H1 (cell line): ENCODE measurements around the gene ZBTB42. TPM values are rescaled to one million over a fixed set of nuclear protein-coding genes. Genes with fewer than 3 reads are reported as not detected.

Source experiments
- CTCF ChIA-PET: fragments of 300-600 bp; sonication (Branson Sonifier 250); formaldehyde crosslinking; loops from one replicate; lab custom pipeline; 2021; ENCODE audit not compliant: partially characterized antibody; lab: Charles Lee
- POLR2A ChIA-PET: fragments of 300-600 bp; sonication (Branson Sonifier 250); formaldehyde crosslinking; loops from one replicate; lab custom pipeline; 2021; ENCODE audit warnings: inconsistent platforms; ENCODE audit not compliant: partially characterized antibody; lab: Charles Lee
- DNase-seq, 2 experiments: peaks; one replicate each; pipeline versions ENCODE4 v3.0.0 to v3.0.0-alpha.2; 2010 to 2022; ENCODE audit warnings: low spot score in 2 of 2, low read depth in 1 of 2, mixed read lengths in 1 of 2
- FAIRE-seq: peaks from 2 replicates; lab custom pipeline; 2011; peaks lifted over from hg19 to GRCh38; lab: Jason Lieb, UNC
- H2AFZ ChIP-seq: 2 replicates; pipeline ENCODE4 v1.8.1; 2012; ENCODE audit warnings: low read length, inconsistent platforms
- H2AK5ac ChIP-seq: 2 replicates; pipeline ENCODE4 v1.6.1; 2013; ENCODE audit warnings: low read depth, low read length
- H2BK120ac ChIP-seq: replicated peaks from 2 replicates; pipeline ENCODE3; 2013; ENCODE audit warnings: low read depth, low read length, inconsistent platforms
- H2BK12ac ChIP-seq: 2 replicates; pipeline ENCODE4 v1.6.1; 2013; ENCODE audit warnings: low read depth, low read length
- H2BK15ac ChIP-seq: 2 replicates; pipeline ENCODE4 v1.6.1; 2013; ENCODE audit warnings: low read length
- H2BK20ac ChIP-seq: 2 replicates; pipeline ENCODE4 v1.6.1; 2013; ENCODE audit warnings: low read length
- H2BK5ac ChIP-seq: 2 replicates; pipeline ENCODE4 v1.6.1; 2013; ENCODE audit warnings: low read depth, low read length
- H3K14ac ChIP-seq: 2 replicates; pipeline ENCODE4 v1.6.1; 2013; ENCODE audit warnings: inconsistent platforms; ENCODE audit not compliant: insufficient read length
- H3K18ac ChIP-seq: 2 replicates; pipeline ENCODE4 v1.6.1; 2013; ENCODE audit warnings: low read length; ENCODE audit errors: extremely low read depth
- H3K23ac ChIP-seq: 2 replicates; pipeline ENCODE4 v1.6.1; 2013; ENCODE audit warnings: inconsistent platforms; ENCODE audit not compliant: insufficient read length
- H3K23me2 ChIP-seq: 2 replicates; pipeline ENCODE4 v1.6.1; 2013; ENCODE audit warnings: low read depth, low read length
- H3K27ac ChIP-seq: 2 replicates; pipeline ENCODE4 v1.6.1; 2011; ENCODE audit warnings: low read depth, low read length, inconsistent platforms
- H3K27me3 ChIP-seq, 4 experiments: replicated peaks in 1 of 4; 1 replicate in 1 of 4; 2 replicates in 3 of 4; pipeline versions ENCODE4 v1.6.1 to v1.8.1; 2011 to 2013; ENCODE audit warnings: low read length in 3 of 4, mild to moderate bottlenecking in 3 of 4, inconsistent platforms in 2 of 4, mixed read lengths in 2 of 4, moderate library complexity in 1 of 4; ENCODE audit not compliant: control insufficient read depth in 3 of 4, insufficient read depth in 3 of 4; ENCODE audit errors: extremely low read depth in 1 of 4
- H3K36me3 ChIP-seq, 4 experiments: 2 replicates each; pipeline versions ENCODE4 v1.6.1 to v1.8.1; 2011 to 2013; ENCODE audit warnings: mild to moderate bottlenecking in 4 of 4, low read length in 3 of 4, moderate library complexity in 2 of 4, control low read depth in 1 of 4, inconsistent platforms in 1 of 4; ENCODE audit not compliant: insufficient read depth in 4 of 4, control insufficient read depth in 2 of 4
- H3K4ac ChIP-seq: replicated peaks from 2 replicates; pipeline ENCODE3; 2013; ENCODE audit warnings: low read length, low read depth, mixed read lengths, inconsistent platforms; ENCODE audit not compliant: insufficient read length
- H3K4me1 ChIP-seq, 4 experiments: replicated peaks in 1 of 4; 1 replicate in 1 of 4; 2 replicates in 3 of 4; pipeline versions ENCODE4 v1.6.1 to v1.8.1; 2011 to 2013; ENCODE audit warnings: low read length in 3 of 4, inconsistent platforms in 2 of 4, mixed read lengths in 1 of 4; ENCODE audit not compliant: insufficient read depth in 4 of 4, control insufficient read depth in 3 of 4
- H3K4me2 ChIP-seq, 2 experiments: 2 replicates each; pipeline versions ENCODE4 v1.6.1 to v1.8.1; 2011 to 2013; ENCODE audit warnings: low read depth in 2 of 2, low read length in 2 of 2, control low read depth in 1 of 2, inconsistent platforms in 1 of 2, mild to moderate bottlenecking in 1 of 2; ENCODE audit not compliant: insufficient read depth in 1 of 2
- H3K4me3 ChIP-seq, 4 experiments: fragments of 200-600, 300-600 bp in 1 of 4; sonication (generic), shearing (Covaris generic), sonication (Bioruptor Twin) in 1 of 4; 2 replicates each; pipeline versions ENCODE4 v1.5.1 to v1.8.1; 2011 to 2016; ENCODE audit warnings: low read length in 4 of 4, low read depth in 3 of 4, control low read depth in 2 of 4, inconsistent platforms in 2 of 4, mild to moderate bottlenecking in 2 of 4, mixed read lengths in 1 of 4, moderate library complexity in 1 of 4; ENCODE audit not compliant: insufficient read depth in 2 of 4; ENCODE audit errors: extremely low read depth in 1 of 4
- H3K56ac ChIP-seq: replicated peaks from 2 replicates; pipeline ENCODE3; 2013; ENCODE audit warnings: low read depth, mild to moderate bottlenecking, mixed read lengths, low read length, inconsistent platforms; ENCODE audit not compliant: insufficient read length
- H3K79me1 ChIP-seq: 2 replicates; pipeline ENCODE4 v1.6.1; 2013; ENCODE audit warnings: low read depth, low read length, control low read depth
- H3K79me2 ChIP-seq, 2 experiments: 2 replicates each; pipeline versions ENCODE4 v1.6.1 to v1.8.1; 2012 to 2013; ENCODE audit warnings: low read length in 2 of 2, mild to moderate bottlenecking in 2 of 2, inconsistent platforms in 1 of 2; ENCODE audit not compliant: insufficient read depth in 2 of 2, control insufficient read depth in 1 of 2
- H3K9ac ChIP-seq, 4 experiments: replicated peaks in 1 of 4; 1 replicate in 1 of 4; 2 replicates in 3 of 4; pipeline versions ENCODE4 v1.6.1 to v1.8.1; 2011 to 2013; ENCODE audit warnings: low read depth in 3 of 4, low read length in 3 of 4, control low read depth in 2 of 4, mild to moderate bottlenecking in 2 of 4, moderate library complexity in 2 of 4, inconsistent platforms in 1 of 4; ENCODE audit errors: extremely low read depth in 1 of 4
- H3K9me3 ChIP-seq, 2 experiments: 2 replicates each; pipeline versions ENCODE4 v1.6.1 to v1.8.1; 2012 to 2013; ENCODE audit warnings: mild to moderate bottlenecking in 2 of 2, moderate library complexity in 2 of 2, control low read depth in 1 of 2, inconsistent platforms in 1 of 2, low read depth in 1 of 2, low read length in 1 of 2, mixed read lengths in 1 of 2; ENCODE audit not compliant: insufficient read depth in 2 of 2
- H4K20me1 ChIP-seq, 2 experiments: replicated peaks in 1 of 2; 2 replicates each; pipeline versions ENCODE3 to v1.8.1; 2011 to 2013; ENCODE audit warnings: inconsistent platforms in 2 of 2, low read length in 2 of 2, mild to moderate bottlenecking in 1 of 2; ENCODE audit not compliant: insufficient read depth in 2 of 2, control insufficient read depth in 1 of 2
- H4K5ac ChIP-seq: 2 replicates; pipeline ENCODE4 v1.6.1; 2013; ENCODE audit warnings: low read length, low read depth, mixed read lengths, inconsistent platforms; ENCODE audit not compliant: insufficient read length
- H4K8ac ChIP-seq: 2 replicates; pipeline ENCODE4 v1.8.0; 2013; ENCODE audit warnings: mild to moderate bottlenecking, moderate library complexity, low read length, inconsistent platforms; ENCODE audit not compliant: insufficient read depth; ENCODE audit errors: extremely low read depth
- H4K91ac ChIP-seq: replicated peaks from 2 replicates; pipeline ENCODE3; 2013; ENCODE audit warnings: low read length, mixed read lengths, inconsistent platforms; ENCODE audit not compliant: insufficient read length
- ASH2L ChIP-seq: fragments of 200-600, 300-600 bp; sonication (generic); IDR thresholded peaks from one replicate; pipeline ENCODE4 v1.7.1; 2017; ENCODE audit warnings: low read length
- ATF3 ChIP-seq: IDR thresholded peaks from 2 replicates; pipeline ENCODE4 v1.6.1; 2011; ENCODE audit warnings: low read depth, mild to moderate bottlenecking, low read length; ENCODE audit not compliant: insufficient read depth
- EGR1 ChIP-seq: IDR thresholded peaks from 2 replicates; pipeline ENCODE4 v1.6.1; 2011; ENCODE audit warnings: low read depth, low read length, borderline replicate concordance
- HDAC2 ChIP-seq, 2 experiments: fragments of 300-600 bp in 1 of 2; sonication (generic) in 1 of 2; IDR thresholded peaks; 2 replicates each; pipeline ENCODE4 v1.6.1; 2011 to 2012; ENCODE audit warnings: low read depth in 2 of 2, low read length in 2 of 2, mild to moderate bottlenecking in 2 of 2, moderate library complexity in 2 of 2, borderline replicate concordance in 1 of 2, inconsistent platforms in 1 of 2
- PHF8 ChIP-seq: fragments of 200-600 bp; sonication (generic); conservative IDR thresholded peaks from 2 replicates; pipeline ENCODE4 v1.7.1; 2012; ENCODE audit warnings: low read depth, mild to moderate bottlenecking, inconsistent platforms, low read length, moderate library complexity
- POLR2AphosphoS5 ChIP-seq: IDR thresholded peaks from 2 replicates; pipeline ENCODE4 v1.6.1; 2011; ENCODE audit warnings: low read depth, low read length
- RAD21 ChIP-seq, 2 experiments: IDR thresholded peaks in 1 of 2; conservative IDR thresholded peaks in 1 of 2; 2 replicates each; pipeline ENCODE4 v1.6.1; 2011; ENCODE audit warnings: low read depth in 2 of 2, low read length in 2 of 2, improper control_type of control experiment in 1 of 2, inconsistent platforms in 1 of 2, mild to moderate bottlenecking in 1 of 2, moderate library complexity in 1 of 2
- SIRT6 ChIP-seq: IDR thresholded peaks from one replicate; pipeline ENCODE4 v1.7.1; 2012; ENCODE audit warnings: low read length, inconsistent platforms
- SIX5 ChIP-seq: IDR thresholded peaks from 2 replicates; pipeline ENCODE4 v1.6.1; 2011; ENCODE audit warnings: mild to moderate bottlenecking, low read depth, low read length
- YY1 ChIP-seq: IDR thresholded peaks from 2 replicates; pipeline ENCODE4 v1.6.1; 2011; ENCODE audit warnings: low read depth, mild to moderate bottlenecking, low read length
- WGBS, 2 experiments: shearing (Covaris generic) in 1 of 2; methylation state at CpG; one replicate each; pipeline versions ENCODE4 v1.1.6 to v1.1.7; 2013 to 2015; ENCODE audit warnings: low lambda C conversion rate in 2 of 2, mixed read lengths in 2 of 2, inconsistent platforms in 1 of 2, low coverage in 1 of 2, missing lambda C conversion rate in 1 of 2; ENCODE audit not compliant: insufficient replicate concordance in 2 of 2, insufficient coverage in 1 of 2, insufficient read length in 1 of 2; ENCODE audit errors: extremely low coverage in 1 of 2, missing lambda C conversion rate in 1 of 2; 5-methylcytosine and 5-hydroxymethylcytosine counted together
- polyA plus RNA-seq, 7 experiments: library from polyadenylated mRNA; depleted of rRNA in 3 of 7; stranded (reverse) in 5 of 7; unstranded in 2 of 7; fragments of >200 nt in 5 of 7; fragments of 200-250 nt in 2 of 7; gene quantifications; 1 replicate in 5 of 7; 2 replicates in 1 of 7; 4 replicates in 1 of 7; pipeline versions ENCODE4 v1.2.1 to v1.2.3, GENCODE V29; 2011 to 2013; ENCODE audit warnings: missing spikeins in 2 of 7, mixed read lengths in 2 of 7
- total RNA-seq: library from RNA; stranded (reverse); fragmentation: NEBNext Ultra II Directional; extraction: Animal tissue kit (Norgen Biotek cat#: 25700); gene quantifications from 2 replicates; pipeline ENCODE4 v1.2.1, GENCODE V29; 2021

ZBTB42 gene
- total and polyA plus RNA-seq, 2 of the 8 experiments (the other 6 are each of a cell fraction or from before 2014, with no cell fraction given): 2.8 to 3.1 TPM

GRCh38 chr14:104773505-104774452 lies 27.1 kb upstream of the ZBTB42 start:
- Histone ChIP-seq H2BK12ac (no peak overlapping the region), H4K8ac (no peak overlapping the region), H4K5ac (no peak overlapping the region), H3K9me3 (peaks cover 11 to 17% of the 10 kb centered on the region in 2 experiments; a peak in 2 of 4 replicates), H3K4me2 (no peak overlapping the region), H3K18ac (no peak overlapping the region), H3K23me2 (no peaks in the 10 kb centered on the region), H2BK20ac (no peak overlapping the region), H3K79me2 (no peaks in the 10 kb centered on the region), H3K4me1 (peaks cover 0 to 9% (median 6%) of the 10 kb centered on the region in 4 experiments; a peak in 6 of 7 replicates), H3K9ac (no peak overlapping the region), H3K56ac (no peak overlapping the region), H3K36me3 (peaks cover 0 to 27% (median 12%) of the 10 kb centered on the region in 4 experiments; a peak in 7 of 8 replicates), H2AFZ (no peak overlapping the region), H3K4ac (no peak overlapping the region), H2BK15ac (no peak overlapping the region), H4K91ac (no peak overlapping the region), H3K4me3 (no peak overlapping the region), H2BK120ac (no peak overlapping the region), H4K20me1 (peaks cover 5 to 23% of the 10 kb centered on the region in 2 experiments), H3K27ac (no peak overlapping the region; the same call in 1 of the 2 replicates), H3K79me1 (no peaks in the 10 kb centered on the region), H3K14ac (no peak overlapping the region), H3K27me3 (no peaks in the 10 kb centered on the region), H3K23ac (no peak overlapping the region), H2AK5ac (no peak overlapping the region), H2BK5ac (no peak overlapping the region)
- no peak for FAIRE-seq
- ChIA-PET POLR2A (interaction anchor here (3.5 kb wide), 1 partner anchor 21 kb away, joined by 10 read pairs; the partner anchor contains the start of gene SIVA1), CTCF (interaction anchor here (1.2 to 7.8 kb wide), 4 partner anchors 19 to 48 kb away, joined by 3 to 110 read pairs (median 24); partner anchors contain the start of gene AKT1)
- 93% methylated on average over 39 of the region's 46 CpGs; no CpG with 5 or more reads in 1 of the 2 experiments for WGBS, 2 experiments
- DNase-seq: no peak
- TF ChIP-seq SIRT6 (no peak), HDAC2 (IDR thresholded peaks at IDR 0.05; ENCODE audit: borderline replicate concordance in 1 of 2, low read depth in 2 of 2, low read length in 2 of 2) (no peak), PHF8 (no peak), YY1 (no peak), RAD21 (IDR thresholded peaks at IDR 0.05 in 1 of 2, conservative IDR thresholded peaks at IDR 0.05 in 1 of 2; ENCODE audit: low read depth in 2 of 2, low read length in 2 of 2) (peak in 1 of 2 experiments; percentile 26; a peak in 1 of 4 replicates), ASH2L (no peak), POLR2AphosphoS5 (0 out of 2 replicates have a peak, but pooled peaks have one; percentile 15), ATF3 (no peak), SIX5 (no peak), EGR1 (0 out of 2 replicates have a peak, but pooled peaks have one; percentile 36)
